ENCODE data around the gene GSTM3.

The GSTM3 gene

DNA sequence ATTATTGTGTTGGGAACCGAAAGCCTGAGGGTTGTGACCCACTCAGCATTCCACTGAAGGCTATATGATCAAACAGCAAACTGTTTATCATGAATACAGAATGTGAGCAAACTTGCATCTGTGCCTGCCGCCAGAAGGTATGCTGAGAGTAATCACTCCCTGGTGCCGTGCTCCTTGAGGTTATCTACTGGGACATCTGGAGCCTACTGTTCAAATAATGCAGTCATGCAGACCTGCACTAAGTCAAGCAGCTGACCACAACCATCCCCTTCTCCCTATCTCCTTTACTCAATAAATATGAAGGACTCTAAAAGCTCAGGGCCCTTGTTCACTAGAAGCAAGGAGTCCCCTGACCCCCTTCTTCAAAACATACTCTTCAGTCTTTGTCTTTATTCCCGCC is 15.3 kb downstream of the GSTM3 start:
- DNase-seq (ENCODE audit: low read depth) = peak; percentile 17
- H3K4me3 ChIP-seq (ENCODE audit: low read depth, low read length) = no peak overlapping the region
- TF ChIP-seq, protein P1, sequence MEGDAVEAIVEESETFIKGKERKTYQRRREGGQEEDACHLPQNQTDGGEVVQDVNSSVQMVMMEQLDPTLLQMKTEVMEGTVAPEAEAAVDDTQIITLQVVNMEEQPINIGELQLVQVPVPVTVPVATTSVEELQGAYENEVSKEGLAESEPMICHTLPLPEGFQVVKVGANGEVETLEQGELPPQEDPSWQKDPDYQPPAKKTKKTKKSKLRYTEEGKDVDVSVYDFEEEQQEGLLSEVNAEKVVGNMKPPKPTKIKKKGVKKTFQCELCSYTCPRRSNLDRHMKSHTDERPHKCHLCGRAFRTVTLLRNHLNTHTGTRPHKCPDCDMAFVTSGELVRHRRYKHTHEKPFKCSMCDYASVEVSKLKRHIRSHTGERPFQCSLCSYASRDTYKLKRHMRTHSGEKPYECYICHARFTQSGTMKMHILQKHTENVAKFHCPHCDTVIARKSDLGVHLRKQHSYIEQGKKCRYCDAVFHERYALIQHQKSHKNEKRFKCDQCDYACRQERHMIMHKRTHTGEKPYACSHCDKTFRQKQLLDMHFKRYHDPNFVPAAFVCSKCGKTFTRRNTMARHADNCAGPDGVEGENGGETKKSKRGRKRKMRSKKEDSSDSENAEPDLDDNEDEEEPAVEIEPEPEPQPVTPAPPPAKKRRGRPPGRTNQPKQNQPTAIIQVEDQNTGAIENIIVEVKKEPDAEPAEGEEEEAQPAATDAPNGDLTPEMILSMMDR (IDR thresholded peaks at IDR 0.05; ENCODE audit: control insufficient read depth, extremely low read depth, insufficient read depth) = no peak

GRCh38 chr1:109724933-109725332 is 15.9 kb downstream of the GSTM3 start:
- TF ChIP-seq, protein P1 (IDR thresholded peaks at IDR 0.05; ENCODE audit: control insufficient read depth, extremely low read depth, insufficient read depth) = no peak
- no peak for DNase-seq (ENCODE audit: low read depth)
- no peak overlapping the region for H3K4me3 ChIP-seq (ENCODE audit: low read depth, low read length)

DNA sequence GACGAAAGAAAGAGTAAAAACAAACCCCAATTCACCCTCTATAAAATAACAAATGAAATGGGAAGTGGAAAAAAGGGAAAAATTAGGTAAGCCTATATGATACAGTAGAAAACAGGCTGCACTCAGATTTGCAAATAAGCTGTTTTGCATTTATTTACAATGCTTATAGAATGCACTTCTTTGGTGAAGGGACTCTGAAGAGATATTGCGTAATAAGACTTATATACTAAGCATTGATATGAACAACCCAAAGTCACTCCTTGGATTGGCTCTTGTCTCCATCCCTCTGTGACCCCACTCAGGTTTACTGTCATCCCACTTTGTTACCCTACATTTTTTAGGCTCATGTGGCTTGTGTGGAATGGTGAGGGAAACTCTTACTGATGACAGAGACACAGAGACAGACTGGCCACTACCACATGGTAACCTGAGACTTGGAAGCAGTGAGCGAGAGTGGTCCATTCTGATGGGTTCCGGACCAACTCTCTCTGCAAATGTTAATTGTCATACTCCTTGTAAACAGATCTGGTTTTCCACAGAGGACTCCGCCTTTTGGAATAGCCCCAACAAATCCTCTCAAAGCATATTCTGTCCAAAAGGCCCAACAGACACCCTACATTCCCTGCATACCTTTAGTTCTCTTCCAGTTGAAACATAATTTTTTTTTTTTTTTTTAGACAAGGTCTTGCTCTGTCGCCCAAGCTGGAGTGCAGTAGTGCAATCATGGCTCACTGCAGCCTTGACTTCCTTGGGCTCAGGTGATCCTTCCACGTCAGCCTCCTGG is 17.7 kb downstream of the GSTM3 start:
- no peak for DNase-seq (ENCODE audit: low read depth)
- TF ChIP-seq, protein P1 (IDR thresholded peaks at IDR 0.05; ENCODE audit: control insufficient read depth, extremely low read depth, insufficient read depth) = no peak
- H3K4me3 ChIP-seq (ENCODE audit: low read depth, low read length) = no peak overlapping the region

- TF ChIP-seq, protein P1 (IDR thresholded peaks at IDR 0.05; ENCODE audit: control insufficient read depth, extremely low read depth, insufficient read depth) = no peak
- no peak overlapping the region for H3K4me3 ChIP-seq (ENCODE audit: low read depth, low read length)
- DNase-seq (ENCODE audit: low read depth) = no peak
Observed at GRCh38 chr1:109721971-109722370, 18.9 kb downstream of the GSTM3 start.

GRCh38 chr1:109721042-109721441 is 19.8 kb downstream of the GSTM3 start:
- no peak for DNase-seq (ENCODE audit: low read depth)
- TF ChIP-seq, protein P1 (IDR thresholded peaks at IDR 0.05; ENCODE audit: control insufficient read depth, extremely low read depth, insufficient read depth) = no peak
- no peak overlapping the region for H3K4me3 ChIP-seq (ENCODE audit: low read depth, low read length)

- TF ChIP-seq, protein P1 (IDR thresholded peaks at IDR 0.05; ENCODE audit: control insufficient read depth, extremely low read depth, insufficient read depth) = no peak
- DNase-seq (ENCODE audit: low read depth) = no peak
Observed at GRCh38 chr1:109719337-109719837, 21.5 kb downstream of the GSTM3 start.

DNA sequence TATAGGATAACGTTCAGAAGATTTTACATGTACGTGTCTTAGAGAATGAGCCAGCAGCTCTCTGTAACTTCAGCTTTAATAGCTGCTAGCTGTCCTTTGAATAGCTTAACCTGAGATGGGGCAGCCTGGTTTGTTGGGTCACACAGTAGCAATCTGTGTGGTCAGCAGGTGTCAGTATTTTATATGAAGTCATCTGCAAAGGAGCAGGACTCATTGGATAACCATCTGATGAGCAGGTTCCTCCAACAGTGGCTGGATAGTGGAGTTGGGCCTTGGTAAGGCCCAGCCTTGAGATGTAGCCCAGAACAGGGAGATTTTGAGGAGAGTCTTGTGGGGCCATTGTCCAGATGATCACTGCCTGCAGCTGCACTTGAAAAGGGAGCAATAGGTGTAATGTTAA is 22.3 kb downstream of the GSTM3 start:
- DNase-seq (ENCODE audit: low read depth) = peak; percentile 19
- no peak overlapping the region for H3K4me3 ChIP-seq (ENCODE audit: low read depth, low read length)
- TF ChIP-seq, protein P1 (IDR thresholded peaks at IDR 0.05; ENCODE audit: control insufficient read depth, extremely low read depth, insufficient read depth) = peak; percentile 35

More at GRCh38 chr1:109719337-109719837, 21.5 kb downstream of the GSTM3 start:
- no peak overlapping the region for H3K4me3 ChIP-seq (ENCODE audit: low read depth, low read length)
